Tongue (tissue), 2 donors: Measurements from ENCODE around the gene GRID2. TPM values are rescaled to one million over a fixed set of nuclear protein-coding genes. Genes with fewer than 3 reads are reported as not detected.
A peak's percentile ranks its signal among the peaks of the same experiment; 100 is the strongest.

Experiments
- DNase-seq: peaks from one replicate; pipeline ENCODE4 v3.0.0-alpha.2; 2015
- total RNA-seq: library from RNA; depleted of rRNA; stranded (reverse); fragments of >200 nt; gene quantifications from one replicate; pipeline ENCODE4 v1.2.3, GENCODE V29; 2014

The GRID2 gene
- total RNA-seq, 1 donor from 2014 or later, result 1.6 TPM

DNA sequence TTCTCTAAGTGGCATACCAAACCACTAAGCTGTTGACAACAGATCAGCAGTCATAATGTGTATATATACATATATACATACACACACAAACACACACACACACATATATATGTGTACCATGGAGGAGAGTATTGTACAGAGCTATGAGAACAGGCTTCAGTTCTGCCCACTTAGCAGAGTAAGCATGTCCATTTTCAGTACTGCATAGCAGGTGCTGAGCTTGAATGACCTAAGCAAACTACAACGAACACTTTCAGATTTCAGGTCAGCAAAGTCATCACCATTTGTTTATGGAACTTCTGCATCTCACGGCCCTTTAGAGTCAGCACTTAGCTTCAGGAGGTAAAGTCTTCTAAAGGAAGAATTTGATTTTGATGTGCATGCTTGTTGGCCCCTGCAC lies 789.0 kb downstream of the GRID2 start:
- no peak for DNase-seq

DNA sequence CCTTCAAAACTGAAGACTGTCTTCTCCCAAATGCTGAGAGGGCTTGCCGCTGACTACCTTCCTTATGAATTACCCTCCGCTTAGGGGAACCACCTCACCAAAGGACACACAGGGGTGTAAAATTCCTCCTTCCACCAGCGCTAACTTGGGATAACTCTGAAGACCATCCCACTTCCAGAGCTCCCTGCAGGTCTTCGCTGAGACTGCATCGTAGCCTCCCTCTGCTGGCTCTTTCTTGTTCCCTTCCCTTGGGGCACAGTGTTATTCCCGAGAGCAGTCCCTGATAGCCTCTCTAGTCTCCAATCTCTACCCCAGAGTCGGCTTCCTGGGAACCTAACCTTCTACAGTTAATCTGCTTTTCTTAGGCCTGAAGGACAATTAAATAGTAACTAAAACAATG lies 799.3 kb downstream of the GRID2 start:
- no peak for DNase-seq

DNA sequence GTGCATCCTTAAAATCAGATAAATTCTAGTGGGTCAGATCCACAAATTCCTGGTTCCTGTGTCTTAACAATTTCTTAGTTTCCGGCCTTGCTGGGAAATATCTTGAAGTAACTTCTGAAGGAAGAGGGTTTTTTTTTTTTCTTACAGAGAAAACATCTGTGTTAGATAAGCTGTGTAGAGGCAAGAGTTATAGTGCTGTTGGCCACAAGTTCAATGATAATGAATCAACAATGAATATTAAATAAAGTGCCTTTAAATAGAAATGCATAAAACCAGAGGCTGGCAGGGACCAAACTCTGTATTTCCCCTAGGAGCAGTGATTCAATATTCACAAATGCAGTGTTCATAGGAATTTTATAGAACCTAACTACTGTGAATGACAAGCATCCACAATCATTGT lies 812.9 kb downstream of the GRID2 start:
- no peak for DNase-seq

DNA sequence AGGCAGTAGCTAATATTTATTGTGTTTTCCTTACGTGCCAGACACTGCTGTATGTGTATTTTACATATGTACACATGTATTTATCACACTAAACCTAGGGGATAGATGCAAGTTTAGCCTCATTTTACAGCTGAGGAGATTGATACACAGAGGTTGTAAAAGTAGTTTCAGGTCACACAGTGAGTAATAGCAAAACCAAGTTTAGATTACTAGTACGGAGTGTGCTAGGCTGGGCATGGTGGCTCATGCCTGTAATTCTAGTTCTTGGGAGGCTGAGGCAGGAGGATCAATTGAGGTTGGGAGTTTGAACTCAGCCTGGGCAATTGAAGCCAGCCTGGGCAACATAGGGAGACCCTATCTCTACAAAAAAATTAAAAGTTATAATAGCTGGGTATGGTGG lies 823.7 kb downstream of the GRID2 start:
- DNase-seq, result no peak

DNA sequence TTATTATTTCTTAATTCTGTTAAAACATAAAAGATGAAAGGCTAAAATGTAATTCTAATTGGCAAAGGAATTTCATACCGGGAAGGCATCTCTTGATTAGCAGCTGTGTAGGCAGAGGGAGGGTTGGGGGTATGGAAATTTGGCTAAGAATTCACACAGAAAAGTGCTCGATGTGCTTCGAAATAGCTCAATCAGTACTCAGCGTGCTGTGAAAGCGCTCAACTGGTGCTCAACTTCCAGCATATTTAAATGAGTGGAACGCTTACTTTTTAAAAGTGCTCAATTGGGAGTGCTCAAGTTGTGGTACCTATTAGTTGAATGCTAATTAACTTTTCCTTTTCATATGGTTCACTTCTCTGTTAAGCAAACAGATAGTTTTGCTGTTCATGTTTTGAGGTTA lies 828.9 kb downstream of the GRID2 start:
- no peak for DNase-seq

DNA sequence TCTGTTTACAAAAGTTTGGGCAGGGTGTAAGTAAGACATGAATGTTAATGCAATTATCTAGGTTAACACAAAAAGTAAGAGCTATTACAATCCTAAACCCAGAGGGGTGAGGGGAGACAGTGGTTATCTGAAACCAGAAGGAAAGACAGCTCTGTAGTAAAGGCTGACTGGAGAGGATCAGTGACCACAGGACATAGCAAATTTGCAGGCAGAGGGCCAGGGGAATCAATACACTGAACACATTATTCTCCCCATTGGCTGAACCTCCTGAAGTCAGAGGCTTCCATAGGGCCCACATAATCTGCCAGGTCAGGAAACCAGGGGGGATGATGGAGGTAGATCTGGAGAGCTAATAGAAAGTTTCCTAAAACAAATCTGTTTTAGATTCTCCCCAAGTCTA lies 835.4 kb downstream of the GRID2 start:
- no peak for DNase-seq

DNA sequence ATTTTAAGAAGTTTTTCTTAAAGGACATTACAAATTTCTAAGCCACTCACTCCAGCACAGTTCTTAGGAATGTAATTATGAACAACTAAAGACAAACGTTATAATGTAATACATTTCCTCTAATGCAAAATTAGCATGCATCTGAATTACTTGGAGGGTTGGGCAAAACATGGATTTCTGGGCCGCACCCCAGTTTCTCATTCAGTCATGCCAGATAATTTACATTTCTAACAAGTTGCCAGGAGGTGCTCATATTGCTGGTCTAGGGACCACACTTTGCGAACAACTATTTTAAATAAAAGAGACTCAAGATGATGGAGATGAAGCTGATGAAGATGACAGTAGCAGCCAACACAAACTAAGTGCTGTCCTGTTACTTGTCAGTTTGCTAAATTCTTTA lies 840.1 kb downstream of the GRID2 start:
- no peak for DNase-seq

DNA sequence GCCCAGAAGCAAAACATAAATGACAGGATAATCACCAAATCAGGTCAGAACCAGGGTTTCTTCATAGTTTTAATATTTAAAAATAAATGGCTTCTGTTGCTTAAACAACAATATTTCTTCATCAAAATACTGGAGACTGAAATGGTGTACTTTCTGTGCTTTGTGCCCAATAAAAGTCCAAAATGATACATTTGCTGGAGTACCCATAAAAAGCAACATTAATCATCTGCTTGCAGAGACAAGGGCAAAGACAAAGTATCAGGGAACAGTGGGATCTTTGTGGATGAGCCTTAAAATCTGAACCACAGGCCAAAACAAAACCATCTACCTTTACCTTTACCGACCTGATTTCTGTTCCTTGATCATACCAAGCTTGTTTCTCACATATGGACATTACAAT lies 840.9 kb downstream of the GRID2 start:
- no peak for DNase-seq

DNA sequence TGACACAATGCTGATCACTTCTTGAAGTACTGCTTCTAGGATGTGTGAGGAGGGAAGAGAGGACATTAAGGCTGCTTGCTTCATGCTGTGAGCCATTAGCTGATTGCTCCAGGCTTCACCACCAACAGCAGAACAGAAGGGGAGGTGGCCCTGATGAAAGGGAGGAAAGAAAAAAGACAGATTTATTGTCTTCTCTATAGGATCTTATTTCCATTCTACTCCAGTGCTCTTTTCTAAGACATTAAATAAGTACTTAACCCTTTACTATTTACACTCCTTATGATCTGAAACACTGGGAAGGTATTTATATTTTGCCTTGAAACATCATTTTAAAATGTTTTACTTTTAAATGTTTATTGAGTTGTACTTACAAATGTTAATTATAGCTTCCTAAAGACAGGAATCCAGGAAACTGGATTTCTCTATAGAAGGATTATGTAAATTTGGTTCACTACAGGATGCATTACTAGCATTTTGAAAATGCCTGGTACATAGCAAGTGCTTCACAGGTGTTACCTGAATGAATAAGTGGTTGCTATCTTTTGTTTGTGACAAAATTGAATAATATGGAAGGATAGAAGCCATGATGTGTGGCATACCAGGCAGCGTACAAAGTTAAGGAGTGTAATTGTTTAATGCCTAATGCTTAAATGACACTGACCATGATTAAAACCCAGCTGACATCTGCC lies 843.9 kb downstream of the GRID2 start:
- no peak for DNase-seq

DNA sequence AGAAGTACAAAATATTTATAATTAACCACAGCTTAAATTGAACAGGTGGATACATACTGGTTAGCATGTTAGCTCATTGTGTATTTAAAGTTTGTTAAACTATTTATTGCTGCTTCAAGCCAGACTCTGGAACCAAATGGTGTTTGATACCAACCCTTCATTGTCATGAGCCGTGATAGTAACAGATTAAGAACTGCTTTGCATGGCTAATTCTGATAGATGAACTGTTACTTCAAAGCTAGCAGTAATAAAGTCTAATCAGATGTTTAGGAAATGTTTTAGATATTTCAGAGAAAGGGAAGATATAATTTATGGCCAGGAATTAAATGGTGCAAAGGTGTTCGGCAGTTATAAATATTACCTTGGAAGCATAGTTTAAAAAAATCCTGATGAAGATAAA lies 848.7 kb downstream of the GRID2 start:
- no peak for DNase-seq

DNA sequence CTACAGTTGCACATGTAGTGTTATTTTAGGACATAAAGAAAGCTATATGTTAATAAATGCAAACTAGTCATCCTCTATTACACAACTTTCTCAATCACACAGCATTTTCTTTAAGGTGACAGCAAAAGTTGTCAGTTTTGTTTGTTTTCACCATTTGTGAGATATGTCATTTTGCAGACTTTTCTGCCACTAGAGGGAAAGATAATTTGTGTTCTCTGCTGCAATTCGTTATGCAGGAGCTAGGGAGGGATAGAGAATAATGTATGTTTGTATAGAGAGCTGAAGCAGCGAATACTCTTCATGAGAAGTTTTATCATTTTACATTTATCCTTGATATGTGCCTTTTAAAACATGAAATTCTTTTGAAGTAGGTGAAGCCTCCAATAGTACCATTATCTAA lies 854.2 kb downstream of the GRID2 start:
- DNase-seq, result no peak

DNA sequence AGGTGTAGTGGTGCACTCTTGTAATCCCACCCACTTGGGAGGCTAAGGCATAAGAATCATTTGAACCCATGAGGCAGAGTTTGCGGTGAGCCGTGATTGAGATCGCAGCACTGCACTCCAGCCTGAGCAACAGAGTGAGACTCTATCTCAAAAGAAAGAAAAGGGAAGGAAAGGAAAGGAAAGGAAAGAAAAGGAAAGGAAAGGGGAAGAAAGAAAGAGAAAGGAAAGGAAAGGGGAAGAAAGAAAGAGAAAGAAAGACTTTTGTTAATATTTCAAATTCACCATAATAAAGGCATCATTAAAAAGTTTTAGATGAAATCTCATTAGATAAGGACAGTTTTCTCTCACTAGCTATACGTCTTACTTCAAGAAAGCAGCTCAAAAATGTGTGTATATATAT lies 864.3 kb downstream of the GRID2 start:
- DNase-seq, result no peak

DNA sequence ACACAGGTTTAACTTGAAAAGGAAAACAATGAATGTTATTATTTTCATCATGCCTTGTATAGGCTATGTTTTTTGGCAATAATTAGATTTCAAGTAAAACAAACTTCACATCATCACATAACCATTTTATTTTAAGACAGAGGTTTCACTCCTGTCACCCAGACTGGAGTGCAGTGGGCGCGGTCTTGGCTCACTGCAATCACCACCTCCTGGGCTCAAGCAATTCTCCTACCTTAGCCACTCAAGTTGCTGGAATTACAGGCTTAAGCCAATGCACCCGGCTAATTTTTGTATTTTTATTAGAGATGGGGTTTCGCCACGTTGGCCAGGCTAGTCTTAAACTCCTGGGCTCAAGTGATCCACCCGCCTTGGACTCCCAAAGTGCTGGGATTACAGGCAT lies 866.2 kb downstream of the GRID2 start:
- DNase-seq, result no peak

DNA sequence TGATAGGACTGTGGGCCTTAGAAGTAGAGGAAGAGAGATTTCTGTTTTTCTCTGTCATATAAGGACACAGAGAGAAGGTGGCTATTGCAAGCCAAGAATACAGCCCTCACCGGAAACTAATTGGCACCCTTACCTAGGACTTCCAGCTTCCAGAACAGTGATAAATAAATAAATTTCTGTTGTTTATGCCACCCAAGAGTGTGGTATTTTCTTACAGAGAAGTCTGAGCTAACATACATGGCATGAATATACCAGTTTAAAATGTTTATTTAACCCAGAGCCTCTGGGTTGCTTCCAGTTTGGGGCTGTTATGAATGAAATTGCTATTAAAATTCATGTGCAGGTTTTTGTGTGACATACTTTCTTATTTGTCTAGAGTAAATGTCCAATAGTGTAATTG lies 870.8 kb downstream of the GRID2 start:
- DNase-seq, result no peak

DNA sequence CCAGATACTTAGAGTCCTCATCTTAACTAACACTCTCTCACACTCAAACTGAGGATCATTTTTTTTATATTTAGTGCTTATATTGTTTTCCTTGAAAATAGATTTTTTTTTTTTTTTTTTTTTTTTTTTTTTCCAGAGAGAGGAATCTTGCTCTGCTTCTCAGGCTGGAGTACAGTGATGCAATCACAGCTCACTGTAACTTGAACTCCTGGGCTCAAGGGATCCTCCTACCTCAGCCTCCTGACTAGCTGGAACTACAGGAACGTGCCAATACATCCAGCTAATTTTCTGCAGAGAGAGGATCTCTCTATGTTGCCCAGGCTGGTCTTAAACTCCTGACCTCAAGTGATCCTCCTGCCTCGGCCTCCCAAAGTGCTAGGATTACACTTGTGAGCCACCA lies 874.5 kb downstream of the GRID2 start:
- no peak for DNase-seq

DNA sequence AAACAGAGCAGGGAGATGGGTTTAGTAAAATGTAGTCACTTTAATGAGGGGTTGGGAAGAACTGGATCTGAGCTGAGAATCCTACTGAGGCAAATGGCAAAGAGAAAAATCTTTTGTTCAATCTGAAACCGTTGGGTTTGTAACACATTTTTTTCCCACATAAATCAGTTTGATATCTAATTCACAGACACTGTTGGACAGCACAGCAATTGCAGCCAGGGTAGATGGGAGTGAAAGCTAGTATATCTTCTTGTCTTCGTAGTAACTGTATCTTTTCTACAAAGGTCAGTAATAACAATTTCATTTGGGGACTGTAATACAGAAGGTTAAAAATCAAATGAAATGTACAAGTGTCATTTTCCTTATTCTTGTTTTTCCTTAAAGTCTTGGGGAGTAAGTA lies 875.3 kb downstream of the GRID2 start:
- DNase-seq, result no peak

DNA sequence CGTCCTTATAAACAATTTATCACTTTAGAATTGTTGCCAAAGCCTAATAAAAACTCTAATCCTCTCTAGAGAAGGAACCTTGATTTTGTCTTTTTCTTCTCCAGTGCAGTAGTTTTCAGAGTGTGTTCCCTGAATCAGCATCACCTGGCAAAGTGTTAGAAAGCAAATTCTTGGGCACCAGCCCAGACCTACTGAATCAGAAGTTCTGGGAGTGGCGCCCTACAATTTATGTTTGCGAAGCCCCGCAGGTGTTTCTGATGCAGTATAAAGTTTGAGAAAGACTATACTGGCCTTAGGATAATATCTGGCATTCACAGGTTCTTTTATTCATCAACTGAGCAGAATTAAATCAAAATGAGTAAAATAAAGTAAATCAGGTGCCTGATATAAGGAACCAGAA lies 879.0 kb downstream of the GRID2 start:
- DNase-seq, result no peak

DNA sequence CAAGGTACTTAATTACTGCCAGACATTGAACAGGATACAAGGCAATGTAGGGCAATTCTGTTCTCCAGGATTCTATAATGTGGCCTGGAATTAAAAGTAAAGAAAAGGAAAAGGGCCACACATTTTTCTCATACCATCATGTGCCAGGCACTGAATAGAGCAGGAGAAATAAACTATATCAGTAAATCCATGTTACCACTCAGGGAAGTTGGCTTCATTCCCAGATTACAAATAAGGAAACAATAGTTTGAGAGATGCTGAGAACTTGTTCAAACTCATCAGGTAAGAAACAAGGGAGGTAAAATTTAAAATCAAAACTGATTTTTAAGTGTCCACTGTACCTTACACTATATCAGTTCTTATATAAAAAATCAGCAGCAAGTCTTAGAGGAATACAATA lies 879.8 kb downstream of the GRID2 start:
- peak; percentile 17 for DNase-seq

DNA sequence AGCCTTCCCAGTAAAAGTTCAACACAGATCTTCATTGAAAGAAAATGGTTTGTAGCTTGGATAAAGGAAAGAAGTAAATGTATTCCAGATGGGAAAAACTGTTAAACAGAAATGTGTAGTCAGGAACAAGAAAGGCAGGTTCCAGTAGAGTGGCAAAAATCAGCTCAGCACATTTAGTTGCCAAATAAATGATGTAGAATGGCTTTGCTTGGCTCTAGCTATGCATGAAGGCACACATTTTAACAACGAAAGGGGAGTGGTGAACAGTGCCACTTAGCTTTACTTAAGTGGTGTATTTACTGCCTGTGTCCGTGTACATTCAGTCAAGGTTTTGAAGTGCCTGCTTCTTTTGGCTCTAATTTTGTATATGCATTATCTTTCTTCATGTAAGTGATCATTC lies 880.3 kb downstream of the GRID2 start:
- DNase-seq, result peak; percentile 35

DNA sequence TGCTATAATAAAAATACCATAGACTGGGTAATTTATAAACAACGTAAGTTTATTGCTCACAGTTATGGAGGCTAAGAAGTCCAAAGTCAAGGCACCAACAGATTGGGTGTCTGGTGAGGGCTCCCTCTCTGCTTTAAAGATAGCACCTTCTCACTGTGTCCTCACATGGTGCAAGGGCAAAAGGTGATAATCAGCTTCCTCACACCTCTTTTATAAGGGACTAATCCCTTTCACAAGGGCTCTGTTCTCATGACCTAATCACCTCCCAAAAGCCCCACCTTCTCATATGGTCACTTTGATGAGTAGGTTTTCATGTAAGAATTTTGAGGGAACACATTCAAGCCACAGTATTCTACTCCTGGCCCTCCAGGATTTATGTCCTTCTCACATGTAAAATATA lies 883.1 kb downstream of the GRID2 start:
- DNase-seq, result no peak

DNA sequence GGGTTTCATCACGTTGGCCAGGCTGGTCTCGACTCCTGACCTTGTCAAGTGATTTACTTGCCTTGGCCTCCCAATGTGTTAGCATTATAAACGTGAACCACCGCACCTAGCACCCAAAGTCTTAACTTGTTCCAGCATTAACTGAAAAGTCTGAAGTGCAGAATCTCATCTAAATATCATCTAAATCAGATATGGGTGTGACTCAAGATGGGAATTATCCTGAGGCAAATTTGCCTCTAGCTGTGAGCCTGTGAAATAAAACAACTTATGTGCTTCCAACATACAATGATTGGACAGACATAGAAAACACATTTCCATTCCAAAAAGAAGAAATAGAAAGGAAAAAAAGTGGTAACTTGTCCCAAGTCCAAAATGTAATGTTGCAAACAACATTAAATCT lies 883.7 kb downstream of the GRID2 start:
- no peak for DNase-seq

DNA sequence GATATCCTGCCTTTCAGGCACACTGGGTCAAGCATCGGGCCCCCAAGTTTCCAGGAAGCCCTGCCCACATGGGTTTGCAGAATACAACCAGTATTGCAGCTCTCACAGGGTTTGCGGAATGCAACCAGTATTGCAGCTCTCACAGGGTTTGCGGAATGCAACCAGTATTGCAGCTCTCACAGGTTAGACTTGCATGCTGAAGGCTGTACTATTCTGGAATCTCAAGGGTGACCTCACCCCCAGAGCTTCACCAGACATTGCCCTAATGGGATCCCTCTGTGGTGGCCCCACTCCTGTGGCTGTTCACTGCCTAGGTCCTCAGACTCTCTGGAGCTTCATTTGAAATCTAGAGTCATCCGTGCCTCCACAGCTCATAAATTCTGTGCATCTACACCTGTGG lies 884.1 kb downstream of the GRID2 start:
- DNase-seq, result no peak

DNA sequence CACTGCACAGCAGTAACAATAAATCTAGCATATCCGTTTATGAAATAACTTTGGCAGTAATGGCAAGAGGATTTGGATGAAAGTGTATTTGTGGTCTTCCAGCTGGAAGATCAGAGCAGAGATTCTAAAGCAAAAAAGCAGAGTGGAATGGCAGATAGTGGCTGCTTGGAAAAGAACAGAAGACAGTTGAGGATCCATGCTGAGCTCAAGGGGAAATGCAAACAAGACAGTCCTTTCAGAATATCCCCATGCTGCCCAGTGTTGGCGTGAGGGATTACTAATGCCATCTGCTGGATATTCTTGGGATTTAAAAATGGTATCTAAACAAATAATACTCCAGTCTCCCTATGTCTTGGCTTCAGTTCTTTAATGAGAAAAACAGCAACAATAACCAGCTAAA lies 895.7 kb downstream of the GRID2 start:
- peak; percentile 59 for DNase-seq

DNA sequence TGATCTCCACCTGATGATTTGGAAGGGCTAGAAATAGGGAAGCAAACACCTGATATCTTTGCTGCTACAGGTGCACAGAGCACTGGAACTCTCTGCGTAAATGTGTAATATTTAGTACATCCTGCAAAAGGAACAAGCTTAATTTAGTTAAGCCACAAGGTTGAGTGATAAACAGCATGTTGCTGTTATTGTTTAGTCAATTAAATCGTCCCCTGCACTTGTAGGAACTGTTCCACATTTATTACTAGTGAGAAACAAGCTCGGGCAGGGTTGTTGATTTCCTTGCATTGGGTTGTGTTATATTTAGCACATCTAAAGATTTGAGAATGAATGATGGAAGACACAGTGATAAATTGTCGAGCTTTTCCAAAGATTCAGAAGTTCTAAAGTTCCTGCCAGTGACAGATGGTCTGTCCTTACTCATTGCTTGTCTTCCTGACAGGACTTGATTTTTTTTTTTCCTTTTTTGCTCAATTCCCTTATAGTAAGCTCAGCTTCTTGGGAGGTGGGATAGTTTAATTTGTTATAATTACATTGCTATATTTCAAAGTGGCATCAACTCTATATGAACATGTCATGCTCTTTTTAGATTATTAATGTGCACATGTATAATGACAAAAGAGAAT lies 897.8 kb downstream of the GRID2 start:
- DNase-seq, result no peak

DNA sequence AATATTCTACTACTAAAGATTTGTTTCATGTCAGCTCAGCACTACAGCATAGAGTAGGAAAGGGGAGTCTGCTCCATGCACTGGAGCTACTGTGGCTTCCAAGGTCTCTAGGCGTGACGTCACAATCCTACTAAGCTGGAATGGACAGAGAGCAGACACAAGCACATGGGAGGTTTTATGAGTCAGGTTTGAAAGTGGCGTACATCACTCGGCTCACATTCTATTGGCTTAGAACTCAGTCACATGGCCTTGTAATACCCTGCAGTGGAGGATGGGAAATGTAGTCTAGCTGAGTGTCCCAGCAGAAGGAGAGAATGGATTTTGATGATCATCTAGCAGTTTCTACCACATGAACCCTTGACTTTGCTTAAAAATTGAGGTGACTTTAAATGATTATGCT lies 899.9 kb downstream of the GRID2 start:
- DNase-seq, result no peak
